CD8-positive, alpha-beta memory T cell (primary cell): ENCODE results near the gene TMEM178A. TPM values are rescaled to one million over a fixed set of nuclear protein-coding genes. Genes with fewer than 3 reads are reported as not detected.

Experiments
- CTCF ChIA-PET: fragments of 350-600 bp; sonication (Branson Sonifier 250); formaldehyde crosslinking; loops from one replicate; lab custom pipeline; 2021; ENCODE audit warnings: antibody characterized with exemption; lab: Charles Lee
- POLR2A ChIA-PET: fragments of 350-600 bp; sonication (Branson Sonifier 250); formaldehyde crosslinking; loops from one replicate; lab custom pipeline; 2021; ENCODE audit warnings: antibody characterized with exemption; lab: Charles Lee
- DNase-seq, 5 donors: peaks; one replicate each; pipeline versions ENCODE4 v3.0.0 to v3.0.0-alpha.2; 2020 to 2022; ENCODE audit warnings: mixed read lengths in 1 of 5
- H3K27ac ChIP-seq: one replicate; pipeline ENCODE4 v1.7.0; 2013; ENCODE audit warnings: low read depth, mild to moderate bottlenecking, low read length, moderate library complexity
- H3K27me3 ChIP-seq: 2 replicates; pipeline ENCODE4 v1.7.0; 2013; ENCODE audit warnings: low read length, mild to moderate bottlenecking; ENCODE audit not compliant: insufficient read depth, poor library complexity, severe bottlenecking
- H3K36me3 ChIP-seq: 2 replicates; pipeline ENCODE4 v1.7.0; 2013; ENCODE audit warnings: mild to moderate bottlenecking, low read length, moderate library complexity; ENCODE audit not compliant: insufficient read depth
- H3K4me1 ChIP-seq: 2 replicates; pipeline ENCODE4 v1.7.0; 2013; ENCODE audit warnings: mild to moderate bottlenecking, low read length, moderate library complexity; ENCODE audit not compliant: insufficient read depth
- H3K4me3 ChIP-seq: 2 replicates; pipeline ENCODE4 v1.7.0; 2013; ENCODE audit warnings: mild to moderate bottlenecking, low read length
- H3K9me3 ChIP-seq: 2 replicates; pipeline ENCODE4 v1.7.0; 2013; ENCODE audit warnings: mild to moderate bottlenecking, low read length
- H3K27ac Mint-ChIP-seq, 8 donors: one replicate each; pipeline ENCODE4 v1.8.0; 2020 to 2021; ENCODE audit warnings: mixed read lengths in 8 of 8, mild to moderate bottlenecking in 6 of 8, inconsistent platforms in 3 of 8, moderate library complexity in 3 of 8
- H3K27me3 Mint-ChIP-seq, 2 donors: one replicate each; pipeline ENCODE4 v1.8.0; 2020 to 2021; ENCODE audit warnings: mixed read lengths in 2 of 2, mild to moderate bottlenecking in 1 of 2, moderate library complexity in 1 of 2
- H3K36me3 Mint-ChIP-seq, 3 donors: one replicate each; pipeline ENCODE4 v1.8.0; 2020 to 2021; ENCODE audit warnings: mixed read lengths in 3 of 3, inconsistent platforms in 1 of 3, mild to moderate bottlenecking in 1 of 3
- H3K4me1 Mint-ChIP-seq, 3 donors: one replicate each; pipeline ENCODE4 v1.8.0; 2020 to 2021; ENCODE audit warnings: mixed read lengths in 3 of 3, inconsistent platforms in 1 of 3, mild to moderate bottlenecking in 1 of 3
- H3K4me3 Mint-ChIP-seq, 7 donors: one replicate each; pipeline ENCODE4 v1.8.0; 2020 to 2021; ENCODE audit warnings: mixed read lengths in 7 of 7, mild to moderate bottlenecking in 6 of 7, moderate library complexity in 4 of 7, inconsistent platforms in 2 of 7
- H3K9me3 Mint-ChIP-seq, 5 donors: one replicate each; pipeline ENCODE4 v1.8.0; 2020 to 2022; ENCODE audit warnings: mixed read lengths in 5 of 5, mild to moderate bottlenecking in 3 of 5, moderate library complexity in 2 of 5, inconsistent platforms in 1 of 5
- polyA plus RNA-seq: library from polyadenylated mRNA; unstranded; fragments of 300-500 nt; fragmentation: Illumina TruSeq; gene quantifications from one replicate; pipeline ENCODE4 v1.2.3, GENCODE V29; 2021
- total RNA-seq, 2 experiments: library from RNA; stranded (reverse); gene quantifications; one replicate each; pipeline ENCODE4 v1.2.3, GENCODE V29; 2021

The TMEM178A gene
- total RNA-seq: not detected
- polyA plus RNA-seq: not detected

DNA sequence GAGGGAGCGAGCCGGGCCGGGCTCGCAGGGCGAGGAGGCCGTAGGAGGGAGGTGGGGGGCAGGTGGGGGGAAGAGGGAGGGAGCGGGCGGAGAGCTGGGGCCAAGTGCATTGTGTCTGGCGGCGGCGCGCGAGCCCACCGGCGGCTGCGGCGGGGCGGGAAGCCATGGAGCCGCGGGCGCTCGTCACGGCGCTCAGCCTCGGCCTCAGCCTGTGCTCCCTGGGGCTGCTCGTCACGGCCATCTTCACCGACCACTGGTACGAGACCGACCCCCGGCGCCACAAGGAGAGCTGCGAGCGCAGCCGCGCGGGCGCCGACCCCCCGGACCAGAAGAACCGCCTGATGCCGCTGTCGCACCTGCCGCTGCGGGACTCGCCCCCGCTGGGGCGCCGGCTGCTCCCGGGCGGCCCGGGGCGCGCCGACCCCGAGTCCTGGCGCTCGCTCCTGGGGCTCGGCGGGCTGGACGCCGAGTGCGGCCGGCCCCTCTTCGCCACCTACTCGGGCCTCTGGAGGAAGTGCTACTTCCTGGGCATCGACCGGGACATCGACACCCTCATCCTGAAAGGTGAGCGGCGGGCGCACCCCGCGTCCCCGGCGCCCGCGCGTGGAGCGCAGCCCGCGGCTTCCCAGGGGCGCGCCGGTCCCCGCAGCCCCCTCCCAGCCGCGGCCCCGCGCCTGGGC, at the start of gene TMEM178A:
Gene TMEM178A, plus strand, starts transcription at position 107 of the 680 bp plus-strand sequence. Its CDS starts 58 bp downstream, at position 165.
- H3K27me3 ChIP-seq: peaks cover 28% of the 10 kb centered on the region
- no peak for DNase-seq
- Mint-ChIP-seq H3K4me3 (peak within 1 kb of the TSS in 6 of 7 donors; percentile 30 to 80 (median 44)), H3K9me3 (peaks cover 0 to 3% (median 2%) of the 10 kb centered on the region in 5 donors), H3K4me1 (peaks cover 11 to 21% (median 12%) of the 10 kb centered on the region in 3 donors), H3K36me3 (peaks cover 0 to 1% (median 0%) of the 10 kb centered on the region in 3 donors), H3K27ac (no peak within 1 kb of the TSS), H3K27me3 (peaks cover 39 to 76% of the 10 kb centered on the region in 2 donors)
- H3K9me3 ChIP-seq: no peaks in the 10 kb centered on the region
- no peak within 1 kb of the TSS for H3K27ac ChIP-seq
- no peaks in the 10 kb centered on the region for H3K4me1 ChIP-seq
- no peak within 1 kb of the TSS for H3K4me3 ChIP-seq
- POLR2A ChIA-PET: no interaction called here
- CTCF ChIA-PET: no interaction called here
- H3K36me3 ChIP-seq: no peaks in the 10 kb centered on the region

DNA sequence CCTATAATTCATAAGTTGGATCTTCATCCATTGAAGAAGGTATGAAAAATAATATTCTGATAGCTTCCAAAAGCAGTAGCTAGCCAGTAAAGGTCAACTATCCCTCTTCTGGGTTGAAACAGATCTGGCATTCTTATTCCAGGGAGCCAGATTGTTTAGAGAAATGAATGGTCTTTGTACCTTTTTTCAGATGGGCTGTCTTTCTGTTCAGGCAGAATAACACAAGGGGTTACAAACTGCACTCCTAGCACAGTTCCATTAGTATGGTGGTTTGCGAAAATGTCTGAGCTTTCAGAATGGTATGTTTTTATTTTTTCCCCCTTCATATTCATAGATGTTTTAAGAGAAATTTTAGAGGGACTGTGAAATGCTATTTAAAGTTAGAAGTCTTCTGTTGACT, 47.5 kb upstream of the TMEM178A start:
- H3K9me3 Mint-ChIP-seq: peaks cover 0 to 3% (median 0%) of the 10 kb centered on the region in 5 donors
- Histone ChIP-seq H3K4me3 (no peak overlapping the region), H3K27me3 (peaks cover 4% of the 10 kb centered on the region), H3K27ac (no peak overlapping the region), H3K9me3 (no peaks in the 10 kb centered on the region), H3K4me1 (no peaks in the 10 kb centered on the region), H3K36me3 (no peaks in the 10 kb centered on the region)
- H3K4me3 Mint-ChIP-seq: no peak overlapping the region
- peaks cover 14 to 42% of the 10 kb centered on the region in 2 donors for H3K27me3 Mint-ChIP-seq
- ChIA-PET CTCF (interaction anchor here (0.8 kb wide), 1 partner anchor 12 kb away, joined by 3 read pairs; no protein-coding TSS in a partner anchor), POLR2A (no interaction called here)
- no peaks in the 10 kb centered on the region for H3K36me3 Mint-ChIP-seq
- no peak for DNase-seq
- peaks cover 0 to 6% (median 4%) of the 10 kb centered on the region in 3 donors for H3K4me1 Mint-ChIP-seq
- no peak overlapping the region for H3K27ac Mint-ChIP-seq

DNA sequence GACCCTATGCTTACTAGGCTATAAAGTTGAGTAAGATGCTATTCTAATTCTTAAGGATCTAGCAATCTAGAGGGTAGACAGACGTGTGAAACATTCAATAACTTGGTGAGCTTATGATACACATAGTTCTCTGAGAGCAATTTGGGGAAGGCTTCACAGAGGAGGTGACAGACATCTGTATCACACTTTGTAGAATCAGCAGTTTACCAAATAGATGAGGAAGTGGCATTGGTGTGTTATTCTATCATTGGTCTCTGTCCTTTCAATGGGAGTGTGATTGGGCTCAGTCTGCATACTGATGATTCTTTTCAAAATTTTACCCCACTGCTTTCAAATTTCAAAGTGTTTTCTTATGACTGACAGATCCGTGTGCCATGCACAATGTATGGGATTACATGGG, 47.0 kb upstream of the TMEM178A start:
- no peak for DNase-seq
- Histone ChIP-seq H3K27me3 (peaks cover 4% of the 10 kb centered on the region), H3K4me3 (no peak overlapping the region), H3K36me3 (no peaks in the 10 kb centered on the region), H3K27ac (no peak overlapping the region), H3K9me3 (no peaks in the 10 kb centered on the region), H3K4me1 (no peaks in the 10 kb centered on the region)
- POLR2A ChIA-PET: no interaction called here
- Mint-ChIP-seq H3K4me1 (peaks cover 0 to 6% (median 4%) of the 10 kb centered on the region in 3 donors), H3K4me3 (no peak overlapping the region), H3K27ac (no peak overlapping the region), H3K9me3 (peaks cover 0 to 3% (median 0%) of the 10 kb centered on the region in 5 donors), H3K36me3 (no peaks in the 10 kb centered on the region), H3K27me3 (peaks cover 8 to 44% of the 10 kb centered on the region in 2 donors)
- CTCF ChIA-PET: interaction anchor here (0.8 kb wide), 1 partner anchor 12 kb away, joined by 3 read pairs; no protein-coding TSS in a partner anchor

GRCh38 chr2:39620067-39620466, 45.6 kb upstream of the TMEM178A start:
- peaks cover 0 to 6% (median 4%) of the 10 kb centered on the region in 3 donors for H3K4me1 Mint-ChIP-seq
- no peaks in the 10 kb centered on the region for H3K9me3 ChIP-seq
- H3K4me3 ChIP-seq: no peak overlapping the region
- no peaks in the 10 kb centered on the region for H3K36me3 Mint-ChIP-seq
- peaks cover 4% of the 10 kb centered on the region for H3K27me3 ChIP-seq
- H3K36me3 ChIP-seq: no peaks in the 10 kb centered on the region
- H3K4me3 Mint-ChIP-seq: no peak overlapping the region
- POLR2A ChIA-PET: no interaction called here
- no peak for DNase-seq
- CTCF ChIA-PET: no interaction called here
- peaks cover 12 to 49% of the 10 kb centered on the region in 2 donors for H3K27me3 Mint-ChIP-seq
- H3K27ac ChIP-seq: no peak overlapping the region
- H3K9me3 Mint-ChIP-seq: peaks cover 0 to 1% (median 0%) of the 10 kb centered on the region in 5 donors
- H3K4me1 ChIP-seq: no peaks in the 10 kb centered on the region
- H3K27ac Mint-ChIP-seq: no peak overlapping the region

- Histone ChIP-seq H3K27me3 (peaks cover 4% of the 10 kb centered on the region), H3K27ac (no peak overlapping the region), H3K4me1 (no peaks in the 10 kb centered on the region), H3K9me3 (no peaks in the 10 kb centered on the region), H3K4me3 (no peak overlapping the region), H3K36me3 (no peaks in the 10 kb centered on the region)
- no peaks in the 10 kb centered on the region for H3K36me3 Mint-ChIP-seq
- ChIA-PET POLR2A (no interaction called here), CTCF (no interaction called here)
- DNase-seq: no peak
- H3K4me3 Mint-ChIP-seq: no peak overlapping the region
- H3K4me1 Mint-ChIP-seq: peaks cover 0 to 6% (median 4%) of the 10 kb centered on the region in 3 donors
- H3K27me3 Mint-ChIP-seq: peaks cover 12 to 58% of the 10 kb centered on the region in 2 donors
- peaks cover 0 to 2% (median 0%) of the 10 kb centered on the region in 5 donors for H3K9me3 Mint-ChIP-seq
- H3K27ac Mint-ChIP-seq: no peak overlapping the region
These were observed 44.1 kb upstream of the TMEM178A start for GRCh38 chr2:39621596-39621995.

DNA sequence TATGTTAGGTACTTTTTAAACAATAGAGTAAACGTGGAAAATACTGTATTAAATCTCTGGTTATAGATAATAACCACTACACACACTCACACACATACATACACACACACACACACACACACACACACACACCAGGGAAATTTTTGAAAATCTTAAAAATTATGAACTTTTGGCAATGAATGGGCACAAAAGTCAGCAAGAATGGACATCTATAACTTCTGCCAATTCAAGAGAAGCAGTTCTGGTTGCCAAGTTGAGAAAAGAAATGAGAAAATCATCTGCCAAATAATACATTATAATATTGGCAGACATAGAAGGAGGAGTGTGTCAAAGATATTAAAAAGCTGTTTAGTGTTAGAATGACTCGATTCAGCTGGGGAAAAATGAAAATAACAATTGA, 42.9 kb upstream of the TMEM178A start:
- Mint-ChIP-seq H3K4me1 (peaks cover 0 to 6% (median 4%) of the 10 kb centered on the region in 3 donors), H3K4me3 (no peak overlapping the region)

GRCh38 chr2:39623917-39624316, 41.8 kb upstream of the TMEM178A start:
- Histone ChIP-seq H3K27ac (no peak overlapping the region), H3K27me3 (peaks cover 4% of the 10 kb centered on the region), H3K36me3 (no peaks in the 10 kb centered on the region), H3K4me1 (no peaks in the 10 kb centered on the region), H3K4me3 (no peak overlapping the region), H3K9me3 (no peaks in the 10 kb centered on the region)
- peaks cover 0 to 6% (median 4%) of the 10 kb centered on the region in 3 donors for H3K4me1 Mint-ChIP-seq
- no peak for DNase-seq
- ChIA-PET CTCF (no interaction called here), POLR2A (no interaction called here)
- no peak overlapping the region for H3K4me3 Mint-ChIP-seq
- H3K9me3 Mint-ChIP-seq: peaks cover 0 to 2% (median 1%) of the 10 kb centered on the region in 5 donors
- H3K27me3 Mint-ChIP-seq: peaks cover 9 to 48% of the 10 kb centered on the region in 2 donors
- no peaks in the 10 kb centered on the region for H3K36me3 Mint-ChIP-seq
- H3K27ac Mint-ChIP-seq: no peak overlapping the region

More for the DNA sequence above, 42.9 kb upstream of the TMEM178A start:
- H3K9me3 Mint-ChIP-seq: peaks cover 0 to 2% (median 1%) of the 10 kb centered on the region in 5 donors
- H3K9me3 ChIP-seq: no peaks in the 10 kb centered on the region
- H3K27me3 ChIP-seq: peaks cover 4% of the 10 kb centered on the region
- H3K4me3 ChIP-seq: no peak overlapping the region
- no peaks in the 10 kb centered on the region for H3K36me3 ChIP-seq
- H3K36me3 Mint-ChIP-seq: no peaks in the 10 kb centered on the region
- H3K27ac ChIP-seq: no peak overlapping the region
- no peaks in the 10 kb centered on the region for H3K4me1 ChIP-seq
- DNase-seq: no peak
- ChIA-PET POLR2A (no interaction called here), CTCF (no interaction called here)
- peaks cover 12 to 54% of the 10 kb centered on the region in 2 donors for H3K27me3 Mint-ChIP-seq
- H3K27ac Mint-ChIP-seq: no peak overlapping the region

DNA sequence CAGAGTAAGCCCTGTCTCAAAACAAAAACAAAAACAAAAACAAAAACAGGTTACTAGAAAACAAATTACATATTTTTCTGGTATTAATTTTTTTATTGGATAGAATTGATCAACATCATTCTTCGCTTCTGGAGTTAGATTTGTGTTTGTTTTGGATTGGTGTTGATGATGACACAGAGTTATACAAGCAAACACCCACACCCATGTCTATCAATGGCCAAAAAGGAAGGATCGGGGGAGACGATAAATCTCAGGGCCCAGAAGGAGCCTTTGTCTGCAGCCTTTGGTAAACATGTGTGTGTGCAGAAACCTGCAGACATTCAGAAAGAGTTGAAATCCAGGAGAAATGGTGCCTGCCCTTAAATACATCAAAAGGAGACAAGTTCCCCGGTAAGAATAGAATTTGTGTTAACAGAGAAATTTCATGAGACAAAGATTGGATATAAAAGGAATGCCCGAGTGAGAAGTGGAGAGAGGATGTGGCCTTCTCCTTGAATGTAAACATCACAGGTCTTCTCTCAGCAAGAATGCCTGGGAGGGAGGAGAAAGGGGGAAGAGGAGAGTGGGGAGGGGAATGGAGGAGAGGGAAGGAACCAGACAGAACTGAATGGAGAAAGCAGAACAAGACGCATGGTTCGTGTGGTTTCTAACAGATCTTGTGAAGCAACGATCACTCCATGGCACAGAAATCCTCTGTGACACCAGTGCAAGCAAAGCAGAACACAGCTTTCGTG, 40.4 kb upstream of the TMEM178A start:
- no peak overlapping the region for H3K4me3 ChIP-seq
- Mint-ChIP-seq H3K27ac (no peak overlapping the region), H3K4me3 (no peak overlapping the region), H3K27me3 (peaks cover 8 to 42% of the 10 kb centered on the region in 2 donors), H3K36me3 (no peaks in the 10 kb centered on the region), H3K9me3 (peaks cover 0 to 2% (median 1%) of the 10 kb centered on the region in 5 donors), H3K4me1 (peaks cover 0 to 1% (median under 1%) of the 10 kb centered on the region in 3 donors)
- H3K27me3 ChIP-seq: peaks cover 4% of the 10 kb centered on the region
- no peaks in the 10 kb centered on the region for H3K9me3 ChIP-seq
- no peaks in the 10 kb centered on the region for H3K4me1 ChIP-seq
- POLR2A ChIA-PET: no interaction called here
- H3K27ac ChIP-seq: no peak overlapping the region
- H3K36me3 ChIP-seq: no peaks in the 10 kb centered on the region
- DNase-seq: no peak
- CTCF ChIA-PET: no interaction called here
